GM12878 (cell line): ENCODE measurements around the gene SPATA18.

Experiments
- FOXK2 ChIP-seq: fragments of 450-650 bp; IDR thresholded peaks from 2 replicates; pipeline ENCODE4 v1.6.1; 2017; ENCODE audit warnings: mild to moderate bottlenecking, moderate library complexity
- KDM1A ChIP-seq: fragments of 200-600 bp; sonication (generic); IDR thresholded peaks from 2 replicates; pipeline ENCODE4 v1.6.1; 2016; ENCODE audit warnings: borderline replicate concordance
- NBN ChIP-seq: fragments of 450-650 bp; IDR thresholded peaks from 2 replicates; pipeline ENCODE4 v1.6.1; 2016
- TAF1 ChIP-seq: IDR thresholded peaks from 2 replicates; pipeline ENCODE4 v1.6.1; 2011; ENCODE audit warnings: mild to moderate bottlenecking, low read depth, low read length, borderline replicate concordance
- TBL1XR1 ChIP-seq: IDR thresholded peaks from 2 replicates; pipeline ENCODE4 v1.6.1; 2012; ENCODE audit warnings: low read depth, low read length, improper control_type of control experiment
- TCF7 ChIP-seq: IDR thresholded peaks from 2 replicates; pipeline ENCODE4 v1.6.1; 2014; ENCODE audit warnings: antibody characterized with exemption, borderline replicate concordance
- TF ChIP-seq, protein P1 (sequence below): IDR thresholded peaks from 2 replicates; pipeline ENCODE4 v1.6.1; 2012; ENCODE audit warnings: low read depth, low read length, improper control_type of control experiment
- TF ChIP-seq, protein P2 (sequence below), 3 experiments: IDR thresholded peaks in 2 of 3; conservative IDR thresholded peaks in 1 of 3; 2 replicates each; pipeline ENCODE4 v1.5.1; 2011; ENCODE audit warnings: low read depth in 3 of 3, low read length in 3 of 3, mild to moderate bottlenecking in 3 of 3, control low read depth in 2 of 3, moderate library complexity in 2 of 3, inconsistent platforms in 1 of 3, mixed read lengths in 1 of 3; ENCODE audit not compliant: control insufficient read depth in 2 of 3, insufficient read depth in 1 of 3; ENCODE audit errors: extremely low read depth in 1 of 3

DNA sequence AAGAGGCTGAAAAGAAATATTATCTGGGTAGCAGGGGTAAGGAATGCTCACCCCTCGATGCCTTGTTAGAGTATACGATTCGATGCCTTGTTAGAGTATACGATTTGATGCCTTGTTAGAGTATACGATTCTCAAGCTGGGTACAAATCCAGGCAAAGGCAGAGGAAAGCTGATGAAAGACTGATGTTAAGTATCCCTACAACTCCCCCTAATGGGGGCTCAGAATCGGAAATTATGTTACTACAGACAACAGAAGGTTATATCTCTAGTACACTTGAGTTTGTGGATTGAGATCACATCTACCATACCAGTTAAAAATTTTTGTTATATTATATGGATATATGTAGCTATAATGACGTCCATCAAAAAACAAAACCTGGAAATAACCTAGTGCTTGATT lies 35.7 kb upstream of the SPATA18 start:
- TF ChIP-seq, protein P1, sequence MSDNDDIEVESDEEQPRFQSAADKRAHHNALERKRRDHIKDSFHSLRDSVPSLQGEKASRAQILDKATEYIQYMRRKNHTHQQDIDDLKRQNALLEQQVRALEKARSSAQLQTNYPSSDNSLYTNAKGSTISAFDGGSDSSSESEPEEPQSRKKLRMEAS, result no peak
- TF ChIP-seq FOXK2 (no peak), TCF7 (no peak), TBL1XR1 (no peak), NBN (no peak), KDM1A (no peak), TAF1 (no peak)
- TF ChIP-seq, protein P2, sequence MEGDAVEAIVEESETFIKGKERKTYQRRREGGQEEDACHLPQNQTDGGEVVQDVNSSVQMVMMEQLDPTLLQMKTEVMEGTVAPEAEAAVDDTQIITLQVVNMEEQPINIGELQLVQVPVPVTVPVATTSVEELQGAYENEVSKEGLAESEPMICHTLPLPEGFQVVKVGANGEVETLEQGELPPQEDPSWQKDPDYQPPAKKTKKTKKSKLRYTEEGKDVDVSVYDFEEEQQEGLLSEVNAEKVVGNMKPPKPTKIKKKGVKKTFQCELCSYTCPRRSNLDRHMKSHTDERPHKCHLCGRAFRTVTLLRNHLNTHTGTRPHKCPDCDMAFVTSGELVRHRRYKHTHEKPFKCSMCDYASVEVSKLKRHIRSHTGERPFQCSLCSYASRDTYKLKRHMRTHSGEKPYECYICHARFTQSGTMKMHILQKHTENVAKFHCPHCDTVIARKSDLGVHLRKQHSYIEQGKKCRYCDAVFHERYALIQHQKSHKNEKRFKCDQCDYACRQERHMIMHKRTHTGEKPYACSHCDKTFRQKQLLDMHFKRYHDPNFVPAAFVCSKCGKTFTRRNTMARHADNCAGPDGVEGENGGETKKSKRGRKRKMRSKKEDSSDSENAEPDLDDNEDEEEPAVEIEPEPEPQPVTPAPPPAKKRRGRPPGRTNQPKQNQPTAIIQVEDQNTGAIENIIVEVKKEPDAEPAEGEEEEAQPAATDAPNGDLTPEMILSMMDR (IDR thresholded peaks at IDR 0.05 in 2 of 3, conservative IDR thresholded peaks at IDR 0.05 in 1 of 3; ENCODE audit: control insufficient read depth in 2 of 3, extremely low read depth in 1 of 3, insufficient read depth in 1 of 3, low read depth in 3 of 3, low read length in 3 of 3), result no peak; a peak in 1 of 6 replicates
